ENCODE measurements around the gene REST. TPM values are rescaled to one million over a fixed set of nuclear protein-coding genes. Genes with fewer than 3 reads are reported as not detected.
A peak's percentile ranks its signal among the peaks of the same experiment; 100 is the strongest.

Gene REST
- total RNA-seq, 1 donor from 2014 or later = 74.8 TPM

- no peaks in the 10 kb centered on the region for H3K9me3 ChIP-seq (ENCODE audit: insufficient read depth, low read depth, low read length)
- DNase-seq (ENCODE audit: low read depth) = no peak
- TF ChIP-seq EZH2 (IDR thresholded peaks at IDR 0.05; ENCODE audit: insufficient read depth, low read length) (no peak), CTCF (IDR thresholded peaks at IDR 0.05; ENCODE audit: insufficient read depth, low read depth, low read length) (no peak)
- no peak overlapping the region for H3K4me3 ChIP-seq (ENCODE audit: insufficient read depth, low read depth, low read length)
- FAIRE-seq = no peak
- H3K4me2 ChIP-seq (ENCODE audit: low read length) = no peak overlapping the region
- Mint-ChIP-seq H3K36me3 (ENCODE audit: low read depth, unreplicated experiment) (peaks cover 22% of the 10 kb centered on the region), H3K27me3 (ENCODE audit: low read depth, unreplicated experiment) (no peaks in the 10 kb centered on the region), H3K4me1 (ENCODE audit: low read depth, unreplicated experiment) (peaks cover 2% of the 10 kb centered on the region), H3K9me3 (ENCODE audit: unreplicated experiment) (no peaks in the 10 kb centered on the region), H3K27ac (ENCODE audit: unreplicated experiment) (no peak overlapping the region), H3K4me3 (ENCODE audit: unreplicated experiment) (no peak overlapping the region)
- H3K27me3 ChIP-seq (ENCODE audit: insufficient read depth, low read length) = no peaks in the 10 kb centered on the region
- H3K4me1 ChIP-seq (ENCODE audit: insufficient read depth, low read length) = peaks cover 7% of the 10 kb centered on the region
- no peak overlapping the region for H2AFZ ChIP-seq (ENCODE audit: low read depth, low read length)
- peaks cover 43% of the 10 kb centered on the region for H3K79me2 ChIP-seq (ENCODE audit: insufficient read depth, low read length)
- H3K36me3 ChIP-seq (ENCODE audit: insufficient read depth, low read length) = peaks cover 29% of the 10 kb centered on the region
- no peak overlapping the region for H3K9ac ChIP-seq (ENCODE audit: low read length)
- peaks cover 44% of the 10 kb centered on the region for H4K20me1 ChIP-seq (ENCODE audit: insufficient read depth, low read length)
- H3K27ac ChIP-seq (ENCODE audit: low read depth, low read length) = no peak overlapping the region
Measured at GRCh38 chr4:56972809-56973208, 65.1 kb downstream of the REST start.

DNA sequence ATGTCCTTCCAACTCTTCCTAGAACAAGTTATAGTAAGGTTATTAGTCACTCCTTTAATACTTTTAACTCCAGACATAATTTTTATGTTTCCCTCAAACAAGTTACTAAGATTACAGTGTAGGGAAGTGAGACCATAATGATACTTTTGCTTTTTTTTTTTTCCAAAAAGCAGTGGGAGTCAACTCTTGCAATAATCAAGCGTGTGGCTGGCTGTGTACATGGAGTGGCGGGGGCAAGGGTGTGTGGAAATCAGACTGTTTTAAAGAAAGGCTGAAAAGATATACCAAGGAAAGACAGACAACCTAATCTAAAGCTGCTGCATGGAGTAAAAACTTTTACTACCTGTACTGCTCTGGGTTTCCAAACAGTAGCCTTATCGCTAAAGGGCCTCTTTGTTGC is 65.6 kb downstream of the REST start:
- no peaks in the 10 kb centered on the region for H3K27me3 Mint-ChIP-seq (ENCODE audit: low read depth, unreplicated experiment)
- H3K4me1 ChIP-seq (ENCODE audit: insufficient read depth, low read length) = peaks cover 7% of the 10 kb centered on the region
- peaks cover 43% of the 10 kb centered on the region for H3K79me2 ChIP-seq (ENCODE audit: insufficient read depth, low read length)
- H3K27me3 ChIP-seq (ENCODE audit: insufficient read depth, low read length) = no peaks in the 10 kb centered on the region
- H4K20me1 ChIP-seq (ENCODE audit: insufficient read depth, low read length) = peaks cover 44% of the 10 kb centered on the region
- H3K9me3 Mint-ChIP-seq (ENCODE audit: unreplicated experiment) = no peaks in the 10 kb centered on the region
- no peaks in the 10 kb centered on the region for H3K9me3 ChIP-seq (ENCODE audit: insufficient read depth, low read depth, low read length)
- DNase-seq (ENCODE audit: low read depth) (no peak), FAIRE-seq (no peak)
- peaks cover 26% of the 10 kb centered on the region for H3K36me3 ChIP-seq (ENCODE audit: insufficient read depth, low read length)
- no peak overlapping the region for H3K27ac ChIP-seq (ENCODE audit: low read depth, low read length)
- peak overlapping the region; percentile 3 for H3K4me3 Mint-ChIP-seq (ENCODE audit: unreplicated experiment)
- H3K4me3 ChIP-seq (ENCODE audit: insufficient read depth, low read depth, low read length) = no peak overlapping the region
- no peak overlapping the region for H2AFZ ChIP-seq (ENCODE audit: low read depth, low read length)
- TF ChIP-seq CTCF (IDR thresholded peaks at IDR 0.05; ENCODE audit: insufficient read depth, low read depth, low read length) (no peak), EZH2 (IDR thresholded peaks at IDR 0.05; ENCODE audit: insufficient read depth, low read length) (no peak)
- H3K4me1 Mint-ChIP-seq (ENCODE audit: low read depth, unreplicated experiment) = peaks cover 2% of the 10 kb centered on the region
- H3K4me2 ChIP-seq (ENCODE audit: low read length) = no peak overlapping the region
- H3K9ac ChIP-seq (ENCODE audit: low read length) = no peak overlapping the region
- H3K27ac Mint-ChIP-seq (ENCODE audit: unreplicated experiment) = no peak overlapping the region
- peaks cover 22% of the 10 kb centered on the region for H3K36me3 Mint-ChIP-seq (ENCODE audit: low read depth, unreplicated experiment)

DNA sequence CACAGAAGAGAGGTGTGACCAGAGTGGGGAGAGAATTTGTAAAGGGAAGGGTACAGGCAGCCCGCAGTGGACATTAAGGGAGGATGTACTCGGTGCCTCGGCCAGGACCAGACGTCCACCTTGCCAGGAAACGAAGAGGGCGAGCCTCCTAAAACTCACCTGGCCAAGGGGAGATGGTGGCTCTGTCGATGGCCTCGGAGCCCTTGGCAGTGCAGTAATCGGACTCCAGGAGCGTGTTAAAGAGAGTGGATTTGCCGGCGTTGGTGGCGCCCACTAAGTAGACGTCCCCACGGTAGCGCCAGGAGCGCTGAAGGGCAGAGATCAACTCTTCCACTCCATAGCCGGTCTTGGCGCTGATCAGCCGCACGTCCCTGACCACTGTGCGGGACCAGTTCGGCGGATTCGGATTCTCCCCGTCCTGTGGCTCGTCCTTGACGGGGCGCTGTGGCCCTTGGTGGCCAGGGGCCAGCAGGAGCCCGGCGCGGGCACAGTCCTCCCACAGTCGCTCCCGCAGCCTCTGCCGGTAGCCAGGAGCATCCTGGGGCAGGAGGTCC is 68.7 kb downstream of the REST start:
- H3K4me3 Mint-ChIP-seq (ENCODE audit: unreplicated experiment) = peak overlapping the region; percentile 99
- peak overlapping the region; percentile 92 for H2AFZ ChIP-seq (ENCODE audit: low read depth, low read length)
- H3K36me3 Mint-ChIP-seq (ENCODE audit: low read depth, unreplicated experiment) = peaks cover 22% of the 10 kb centered on the region
- peaks cover 54% of the 10 kb centered on the region for H4K20me1 ChIP-seq (ENCODE audit: insufficient read depth, low read length)
- DNase-seq (ENCODE audit: low read depth) (no peak), FAIRE-seq (no peak)
- TF ChIP-seq EZH2 (IDR thresholded peaks at IDR 0.05; ENCODE audit: insufficient read depth, low read length) (no peak), CTCF (IDR thresholded peaks at IDR 0.05; ENCODE audit: insufficient read depth, low read depth, low read length) (no peak)
- H3K79me2 ChIP-seq (ENCODE audit: insufficient read depth, low read length) = peaks cover 71% of the 10 kb centered on the region
- peak overlapping the region; percentile 89 for H3K4me2 ChIP-seq (ENCODE audit: low read length)
- H3K9me3 ChIP-seq (ENCODE audit: insufficient read depth, low read depth, low read length) = no peaks in the 10 kb centered on the region
- H3K27ac Mint-ChIP-seq (ENCODE audit: unreplicated experiment) = peak overlapping the region; percentile 80
- no peaks in the 10 kb centered on the region for H3K9me3 Mint-ChIP-seq (ENCODE audit: unreplicated experiment)
- peak overlapping the region; percentile 90 for H3K9ac ChIP-seq (ENCODE audit: low read length)
- peak overlapping the region; percentile 83 for H3K4me3 ChIP-seq (ENCODE audit: insufficient read depth, low read depth, low read length)
- H3K4me1 ChIP-seq (ENCODE audit: insufficient read depth, low read length) = peaks cover 19% of the 10 kb centered on the region
- H3K27me3 Mint-ChIP-seq (ENCODE audit: low read depth, unreplicated experiment) = no peaks in the 10 kb centered on the region
- no peaks in the 10 kb centered on the region for H3K27me3 ChIP-seq (ENCODE audit: insufficient read depth, low read length)
- peaks cover 11% of the 10 kb centered on the region for H3K4me1 Mint-ChIP-seq (ENCODE audit: low read depth, unreplicated experiment)
- H3K27ac ChIP-seq (ENCODE audit: low read depth, low read length) = peak overlapping the region; percentile 63
- peaks cover 17% of the 10 kb centered on the region for H3K36me3 ChIP-seq (ENCODE audit: insufficient read depth, low read length)

Data from astrocyte (in vitro differentiated cells and primary cell).